Effector memory CD4-positive, alpha-beta T cell (primary cell): ENCODE results near the gene ZBTB18.

Source experiments
- DNase-seq, 3 donors: peaks; one replicate each; pipeline ENCODE4 v3.0.0-alpha.2; 2020
- H3K27ac ChIP-seq: 2 replicates; pipeline ENCODE4 v1.7.0; 2013; ENCODE audit warnings: mild to moderate bottlenecking, low read length, moderate library complexity; ENCODE audit not compliant: insufficient read depth, poor library complexity, severe bottlenecking
- H3K27me3 ChIP-seq: replicated peaks from 2 replicates; pipeline ENCODE4 v1.7.0; 2013; ENCODE audit warnings: mild to moderate bottlenecking, low read length; ENCODE audit not compliant: insufficient read depth, control insufficient read depth, poor library complexity, severe bottlenecking
- H3K36me3 ChIP-seq: 2 replicates; pipeline ENCODE4 v1.7.0; 2013; ENCODE audit warnings: mild to moderate bottlenecking, low read length, moderate library complexity; ENCODE audit not compliant: control insufficient read depth, insufficient read depth
- H3K4me1 ChIP-seq: 2 replicates; pipeline ENCODE4 v1.7.0; 2013; ENCODE audit warnings: low read length, mild to moderate bottlenecking; ENCODE audit not compliant: control insufficient read depth, insufficient read depth, poor library complexity, severe bottlenecking
- H3K4me3 ChIP-seq: 2 replicates; pipeline ENCODE4 v1.7.0; 2013; ENCODE audit warnings: low read length, low read depth, mild to moderate bottlenecking; ENCODE audit not compliant: insufficient read depth, poor library complexity, severe bottlenecking
- H3K9me3 ChIP-seq: 2 replicates; pipeline ENCODE4 v1.7.0; 2013; ENCODE audit warnings: mild to moderate bottlenecking, low read length, moderate library complexity; ENCODE audit not compliant: control insufficient read depth

ZBTB18 gene

GRCh38 chr1:244067893-244068292, 16.8 kb downstream of the ZBTB18 start:
- H3K4me1 ChIP-seq, result no peaks in the 10 kb centered on the region
- H3K4me3 ChIP-seq, result no peak overlapping the region
- H3K27me3 ChIP-seq, result no peaks in the 10 kb centered on the region
- H3K9me3 ChIP-seq, result no peaks in the 10 kb centered on the region
- no peak overlapping the region for H3K27ac ChIP-seq
- H3K36me3 ChIP-seq, result no peaks in the 10 kb centered on the region
- DNase-seq, result no peak

DNA sequence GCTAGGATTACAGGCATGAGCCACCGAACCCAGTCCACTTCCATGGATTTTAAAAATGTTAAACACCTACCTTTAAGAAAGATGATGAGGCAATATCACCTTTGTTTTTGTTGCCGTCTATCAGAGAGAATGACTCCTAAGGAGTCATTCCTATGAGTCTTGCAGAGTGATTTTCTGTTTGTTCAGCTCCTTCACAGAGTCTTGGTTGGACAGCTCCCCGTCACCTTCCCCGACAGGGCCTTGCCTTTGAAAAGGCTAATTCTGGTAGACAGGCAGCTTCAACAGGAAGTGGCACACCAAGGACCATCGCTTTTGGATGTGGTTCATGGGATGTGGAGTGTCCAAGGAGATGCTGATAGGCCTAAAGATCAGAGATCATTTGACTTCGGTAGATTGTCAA, 17.5 kb downstream of the ZBTB18 start:
- no peak overlapping the region for H3K27ac ChIP-seq
- DNase-seq, result no peak
- H3K36me3 ChIP-seq, result no peaks in the 10 kb centered on the region
- no peaks in the 10 kb centered on the region for H3K9me3 ChIP-seq
- no peaks in the 10 kb centered on the region for H3K27me3 ChIP-seq
- no peak overlapping the region for H3K4me3 ChIP-seq
- no peaks in the 10 kb centered on the region for H3K4me1 ChIP-seq

GRCh38 chr1:244069326-244069898, 18.3 kb downstream of the ZBTB18 start:
- H3K4me3 ChIP-seq, result no peak overlapping the region
- no peak for DNase-seq
- H3K9me3 ChIP-seq, result no peaks in the 10 kb centered on the region
- peaks cover 1% of the 10 kb centered on the region for H3K4me1 ChIP-seq
- H3K27me3 ChIP-seq, result no peaks in the 10 kb centered on the region
- no peak overlapping the region for H3K27ac ChIP-seq
- no peaks in the 10 kb centered on the region for H3K36me3 ChIP-seq

- Histone ChIP-seq H3K36me3 (no peaks in the 10 kb centered on the region), H3K4me3 (peak overlapping the region; percentile 44)
These were observed 23.6 kb downstream of the ZBTB18 start for GRCh38 chr1:244074559-244075171.

GRCh38 chr1:244075247-244075722, 24.2 kb downstream of the ZBTB18 start:
- Histone ChIP-seq H3K4me1 (peaks cover 3% of the 10 kb centered on the region), H3K36me3 (no peaks in the 10 kb centered on the region), H3K27ac (peak overlapping the region; percentile 76), H3K9me3 (no peaks in the 10 kb centered on the region), H3K4me3 (peak overlapping the region; percentile 44), H3K27me3 (no peaks in the 10 kb centered on the region)
- DNase-seq, result no peak

More at GRCh38 chr1:244074559-244075171, 23.6 kb downstream of the ZBTB18 start:
- peak; percentile 32 to 62 (median 45) for DNase-seq
- no peaks in the 10 kb centered on the region for H3K9me3 ChIP-seq
- H3K27ac ChIP-seq, result peak overlapping the region; percentile 76
- H3K4me1 ChIP-seq, result peaks cover 3% of the 10 kb centered on the region
- H3K27me3 ChIP-seq, result no peaks in the 10 kb centered on the region

- Histone ChIP-seq H3K36me3 (no peaks in the 10 kb centered on the region), H3K9me3 (no peaks in the 10 kb centered on the region), H3K4me3 (no peak overlapping the region), H3K27me3 (no peaks in the 10 kb centered on the region), H3K4me1 (peaks cover 3% of the 10 kb centered on the region), H3K27ac (no peak overlapping the region)
- no peak for DNase-seq
These were observed 25.7 kb downstream of the ZBTB18 start for GRCh38 chr1:244076740-244077139.

- H3K27ac ChIP-seq, result no peak overlapping the region
- peaks cover 3% of the 10 kb centered on the region for H3K4me1 ChIP-seq
- no peak for DNase-seq
- no peaks in the 10 kb centered on the region for H3K36me3 ChIP-seq
- H3K9me3 ChIP-seq, result no peaks in the 10 kb centered on the region
- H3K4me3 ChIP-seq, result no peak overlapping the region
- H3K27me3 ChIP-seq, result no peaks in the 10 kb centered on the region
These were observed 26.6 kb downstream of the ZBTB18 start for GRCh38 chr1:244077473-244078220.

DNA sequence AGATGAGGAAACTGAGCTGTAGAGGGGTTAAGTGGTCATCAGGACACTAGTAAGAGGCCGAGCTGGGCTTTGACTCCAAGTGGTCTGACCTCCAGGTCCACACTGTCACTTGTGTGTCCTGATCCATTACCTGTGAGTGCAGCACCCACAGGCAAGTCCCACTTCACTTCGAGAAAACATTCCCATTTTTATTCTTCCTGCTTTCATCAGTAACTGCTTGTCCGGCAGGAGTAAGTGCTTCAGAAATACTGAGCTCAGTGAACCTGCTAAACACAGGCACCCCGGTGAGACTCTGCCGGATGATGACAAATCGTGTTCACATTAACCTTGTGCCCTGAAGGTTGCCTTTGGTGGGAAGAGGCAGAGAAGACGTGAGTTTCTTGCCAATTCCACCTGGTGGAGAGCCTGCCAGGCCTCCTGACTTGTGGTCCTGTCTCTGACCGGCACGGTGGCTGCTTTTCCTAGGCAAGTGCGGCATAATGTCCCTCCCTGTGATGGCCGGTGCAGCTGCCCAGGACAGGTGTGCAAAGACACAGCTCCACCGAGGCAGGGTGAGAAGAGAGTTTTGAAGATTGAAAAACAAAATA, 29.4 kb downstream of the ZBTB18 start:
- H3K9me3 ChIP-seq, result no peaks in the 10 kb centered on the region
- H3K4me3 ChIP-seq, result no peak overlapping the region
- H3K27ac ChIP-seq, result no peak overlapping the region
- H3K36me3 ChIP-seq, result no peaks in the 10 kb centered on the region
- no peaks in the 10 kb centered on the region for H3K27me3 ChIP-seq
- DNase-seq, result no peak
- H3K4me1 ChIP-seq, result no peaks in the 10 kb centered on the region

GRCh38 chr1:244082969-244083368, 31.9 kb downstream of the ZBTB18 start:
- Histone ChIP-seq H3K4me3 (no peak overlapping the region), H3K9me3 (no peaks in the 10 kb centered on the region), H3K4me1 (no peaks in the 10 kb centered on the region), H3K27me3 (no peaks in the 10 kb centered on the region), H3K36me3 (no peaks in the 10 kb centered on the region), H3K27ac (no peak overlapping the region)
- DNase-seq, result no peak
